SJSA1 (cell line): Measurements from ENCODE around the gene CBX8. TPM values are rescaled to one million over a fixed set of nuclear protein-coding genes. Genes with fewer than 3 reads are reported as not detected.

Experiments
- DNase-seq, 2 experiments: peaks; one replicate each; pipeline ENCODE4 v3.0.0-alpha.2; 2015 to 2020; ENCODE audit warnings: low spot score in 2 of 2, low read depth in 1 of 2
- H3K27ac ChIP-seq: fragments of 250-450 bp; sonication (Bioruptor Pico); 2 replicates; pipeline ENCODE4 v1.5.1; 2020; ENCODE audit warnings: mild to moderate bottlenecking, moderate library complexity
- H3K27me3 ChIP-seq: fragments of 250-450 bp; sonication (Bioruptor Pico); replicated peaks from 2 replicates; pipeline ENCODE4 v1.5.1; 2020; ENCODE audit warnings: mild to moderate bottlenecking, moderate library complexity
- H3K36me3 ChIP-seq: fragments of 250-450 bp; sonication (Bioruptor Pico); 2 replicates; pipeline ENCODE4 v1.5.1; 2020; ENCODE audit warnings: mild to moderate bottlenecking
- H3K4me1 ChIP-seq: fragments of 250-450 bp; sonication (Bioruptor Pico); replicated peaks from 2 replicates; pipeline ENCODE4 v1.6.1; 2021; ENCODE audit warnings: mild to moderate bottlenecking
- H3K4me3 ChIP-seq: fragments of 250-450 bp; sonication (Bioruptor Pico); 2 replicates; pipeline ENCODE4 v1.5.1; 2020; ENCODE audit warnings: mild to moderate bottlenecking
- H3K9me3 ChIP-seq: fragments of 250-450 bp; sonication (Bioruptor Pico); replicated peaks from 2 replicates; pipeline ENCODE4 v1.5.1; 2020; ENCODE audit warnings: mild to moderate bottlenecking
- total RNA-seq: library from RNA; depleted of rRNA; stranded (reverse); fragments of >200 nt; shearing (Covaris generic); gene quantifications from 2 replicates; pipeline ENCODE4 v1.2.3, GENCODE V29; 2014

CBX8 gene
- total RNA-seq, 1 experiment from 2014 or later = 21.0 TPM

GRCh38 chr17:79819534-79820276, 22.8 kb upstream of the CBX8 start:
- Histone ChIP-seq H3K36me3 (no peaks in the 10 kb centered on the region), H3K4me1 (no peaks in the 10 kb centered on the region), H3K9me3 (no peaks in the 10 kb centered on the region), H3K4me3 (no peak overlapping the region), H3K27me3 (no peaks in the 10 kb centered on the region; the same call in 1 of the 2 replicates), H3K27ac (no peak overlapping the region)
- no peak for DNase-seq

- Histone ChIP-seq H3K27ac (no peak overlapping the region), H3K4me1 (no peaks in the 10 kb centered on the region), H3K9me3 (no peaks in the 10 kb centered on the region), H3K27me3 (no peaks in the 10 kb centered on the region; the same call in 1 of the 2 replicates), H3K36me3 (no peaks in the 10 kb centered on the region), H3K4me3 (no peak overlapping the region)
- DNase-seq = no peak
These were observed 22.2 kb upstream of the CBX8 start for GRCh38 chr17:79819085-79819484.

- Histone ChIP-seq H3K27me3 (no peaks in the 10 kb centered on the region; the same call in 1 of the 2 replicates), H3K4me1 (peaks cover 5% of the 10 kb centered on the region), H3K4me3 (no peak overlapping the region), H3K9me3 (no peaks in the 10 kb centered on the region), H3K36me3 (no peaks in the 10 kb centered on the region), H3K27ac (no peak overlapping the region)
- no peak for DNase-seq
These were observed 21.3 kb upstream of the CBX8 start for GRCh38 chr17:79818026-79818758.

DNA sequence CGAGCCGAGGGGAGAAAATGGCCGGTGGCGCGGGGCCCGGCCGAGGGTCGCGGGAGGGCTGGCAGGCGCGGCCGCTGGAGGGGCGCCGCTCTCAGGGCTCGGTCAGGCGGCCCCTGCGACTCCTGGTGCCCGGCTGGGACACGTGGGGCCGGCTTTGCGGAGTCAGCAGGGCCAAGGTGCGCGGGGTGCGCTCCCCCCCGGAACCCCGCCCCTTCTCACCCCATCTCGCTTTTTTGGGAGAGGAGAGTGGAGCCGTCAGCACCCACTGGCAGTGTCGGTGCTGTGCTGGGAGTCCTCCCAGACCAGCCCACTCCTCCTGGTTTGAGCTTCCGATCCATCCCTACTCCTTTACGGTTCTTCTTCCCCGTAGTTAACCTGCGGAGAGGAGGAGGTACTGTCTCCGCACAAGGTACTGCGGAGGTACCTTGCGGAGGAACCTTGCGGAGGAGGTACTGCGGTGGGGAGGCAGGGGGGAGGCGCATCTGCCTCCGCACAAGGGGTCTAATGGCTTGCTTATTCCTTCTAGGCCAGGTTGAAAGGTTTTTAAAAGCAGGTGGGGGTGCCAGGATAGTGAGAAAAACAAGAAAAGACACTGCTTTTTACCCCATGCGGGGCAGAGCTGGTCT, 19.1 kb upstream of the CBX8 start:
- peaks cover 21% of the 10 kb centered on the region for H3K27me3 ChIP-seq
- no peaks in the 10 kb centered on the region for H3K36me3 ChIP-seq
- peaks cover 25% of the 10 kb centered on the region for H3K4me1 ChIP-seq
- no peaks in the 10 kb centered on the region for H3K9me3 ChIP-seq
- no peak for DNase-seq
- H3K4me3 ChIP-seq = no peak overlapping the region
- no peak overlapping the region for H3K27ac ChIP-seq

- Histone ChIP-seq H3K27me3 (peaks cover 27% of the 10 kb centered on the region), H3K27ac (no peak overlapping the region), H3K9me3 (no peaks in the 10 kb centered on the region), H3K4me1 (peaks cover 32% of the 10 kb centered on the region), H3K4me3 (no peak overlapping the region), H3K36me3 (no peaks in the 10 kb centered on the region)
- DNase-seq = no peak
These were observed 18.3 kb upstream of the CBX8 start for GRCh38 chr17:79814974-79815835.

DNA sequence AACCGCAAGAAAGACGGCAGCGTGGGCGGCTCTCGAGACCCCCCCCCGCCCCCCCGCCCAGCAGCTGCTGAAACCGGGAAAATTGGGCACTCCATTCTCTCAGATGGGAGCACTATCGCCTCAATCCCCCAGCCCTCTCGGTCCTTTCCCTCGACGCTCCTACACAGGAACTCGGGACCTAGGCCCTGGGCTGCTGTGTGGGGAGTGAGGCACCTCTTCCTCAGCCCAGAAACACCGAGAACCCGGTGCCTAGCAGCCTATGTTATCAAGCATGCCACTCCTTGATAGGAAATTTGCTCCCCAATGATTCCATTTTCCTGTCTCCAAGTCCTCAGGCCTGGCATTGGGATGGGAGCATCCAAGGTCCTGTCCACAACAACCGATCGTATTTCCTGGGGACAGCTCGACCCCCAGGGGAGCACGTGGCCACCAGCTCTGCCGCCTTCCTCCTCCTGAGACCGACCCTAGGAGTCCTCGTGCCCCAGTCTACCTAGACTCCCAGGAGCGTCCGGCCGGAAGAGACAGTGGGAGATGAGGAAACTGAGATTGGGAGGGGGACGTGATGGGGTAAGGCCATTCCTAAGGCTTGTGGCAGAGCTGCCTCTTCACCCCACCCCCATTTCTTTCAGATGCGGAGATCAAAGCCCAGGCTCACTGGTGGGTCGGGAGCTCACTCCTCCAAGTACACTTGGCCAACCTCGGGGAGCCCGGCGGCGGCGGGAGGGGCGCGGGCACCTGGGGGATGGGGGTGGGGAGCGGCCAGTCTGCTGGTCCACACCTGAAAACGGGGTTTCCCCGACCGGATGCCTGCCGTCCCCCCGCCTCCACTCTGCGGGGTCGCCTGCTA, 17.5 kb upstream of the CBX8 start:
- H3K36me3 ChIP-seq = no peaks in the 10 kb centered on the region
- H3K4me1 ChIP-seq = peaks cover 37% of the 10 kb centered on the region
- no peak overlapping the region for H3K27ac ChIP-seq
- peaks cover 29% of the 10 kb centered on the region for H3K27me3 ChIP-seq
- DNase-seq = no peak
- no peaks in the 10 kb centered on the region for H3K9me3 ChIP-seq
- no peak overlapping the region for H3K4me3 ChIP-seq

DNA sequence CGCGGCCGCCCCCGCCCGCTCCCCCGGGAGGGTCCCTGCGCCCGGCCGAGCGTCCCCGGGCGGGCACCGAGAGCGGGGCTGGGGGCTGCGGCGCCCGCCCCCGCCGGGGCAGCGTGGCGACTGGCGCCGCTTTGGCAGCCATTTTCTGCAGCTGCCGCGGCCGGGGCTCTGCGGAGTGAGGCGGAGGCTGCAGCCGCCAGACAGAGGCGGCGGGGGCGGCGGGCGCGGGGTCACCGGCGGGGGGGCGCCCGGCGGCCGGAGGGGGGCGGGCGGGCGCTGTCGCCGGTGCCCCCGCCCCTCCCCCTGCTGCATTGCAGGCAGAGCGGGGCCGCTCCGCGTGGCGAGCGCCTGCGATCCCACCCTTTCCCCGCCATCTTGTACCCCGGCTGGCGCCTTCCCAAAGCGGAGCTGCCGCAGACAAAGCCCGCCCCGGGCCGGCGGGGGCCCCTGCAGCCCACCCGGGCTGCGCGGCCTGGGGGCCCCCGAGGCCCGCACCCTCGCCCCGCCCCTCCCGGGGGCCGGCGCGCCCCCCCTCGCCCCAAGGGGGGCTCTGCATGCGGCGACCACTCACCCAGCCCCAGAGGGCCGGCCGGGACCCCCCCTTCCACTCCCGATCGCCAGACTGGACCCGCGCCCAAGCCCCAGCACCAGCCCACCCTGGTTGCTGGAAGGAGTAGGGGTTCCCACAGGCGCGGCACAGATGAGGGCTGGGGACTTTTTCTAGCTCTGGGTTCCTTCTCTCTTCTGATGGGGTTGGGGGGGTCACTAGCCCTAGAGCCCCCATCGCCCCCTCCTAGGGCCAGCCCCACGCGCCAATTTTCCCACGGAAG, 16.6 kb upstream of the CBX8 start:
- Histone ChIP-seq H3K27me3 (peaks cover 37% of the 10 kb centered on the region), H3K9me3 (no peaks in the 10 kb centered on the region), H3K4me3 (peak overlapping the region; percentile 39), H3K27ac (no peak overlapping the region), H3K36me3 (no peaks in the 10 kb centered on the region), H3K4me1 (peaks cover 37% of the 10 kb centered on the region)
- DNase-seq = peak in 1 of 2 experiments; percentile 66

- H3K36me3 ChIP-seq = no peaks in the 10 kb centered on the region
- peak overlapping the region; percentile 39 for H3K4me3 ChIP-seq
- peak in 1 of 2 experiments; percentile 42 for DNase-seq
- no peak overlapping the region for H3K27ac ChIP-seq
- H3K4me1 ChIP-seq = peaks cover 37% of the 10 kb centered on the region
- no peaks in the 10 kb centered on the region for H3K9me3 ChIP-seq
- H3K27me3 ChIP-seq = peaks cover 46% of the 10 kb centered on the region
These were observed 15.7 kb upstream of the CBX8 start for GRCh38 chr17:79812353-79813258.

DNA sequence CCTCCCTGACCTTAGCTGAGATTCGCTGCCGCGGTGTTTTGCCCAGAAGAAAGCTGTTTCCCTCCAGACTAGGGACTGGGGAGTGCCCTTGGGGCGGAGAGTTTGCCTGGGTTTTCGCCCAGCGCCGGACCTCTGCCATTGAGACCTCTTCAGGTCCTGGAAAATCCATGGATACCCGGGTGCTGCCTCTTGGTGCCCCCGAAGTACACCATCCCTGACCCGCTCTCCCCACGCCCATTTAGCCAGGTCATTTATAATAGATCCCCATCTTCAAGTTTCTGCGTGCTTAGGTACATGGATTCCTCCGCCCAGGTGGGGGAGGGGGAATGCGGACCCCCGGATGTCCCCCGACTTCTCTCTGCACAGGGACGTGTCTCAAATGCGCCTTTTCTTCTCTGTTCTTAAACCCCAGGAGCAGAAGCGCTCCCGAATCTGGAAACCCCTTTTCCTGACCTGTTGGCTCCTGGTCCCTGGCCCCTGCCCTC, 15.0 kb upstream of the CBX8 start:
- Histone ChIP-seq H3K4me3 (no peak overlapping the region), H3K27me3 (peaks cover 53% of the 10 kb centered on the region), H3K27ac (no peak overlapping the region), H3K4me1 (peaks cover 37% of the 10 kb centered on the region), H3K36me3 (no peaks in the 10 kb centered on the region), H3K9me3 (no peaks in the 10 kb centered on the region)
- DNase-seq = no peak

DNA sequence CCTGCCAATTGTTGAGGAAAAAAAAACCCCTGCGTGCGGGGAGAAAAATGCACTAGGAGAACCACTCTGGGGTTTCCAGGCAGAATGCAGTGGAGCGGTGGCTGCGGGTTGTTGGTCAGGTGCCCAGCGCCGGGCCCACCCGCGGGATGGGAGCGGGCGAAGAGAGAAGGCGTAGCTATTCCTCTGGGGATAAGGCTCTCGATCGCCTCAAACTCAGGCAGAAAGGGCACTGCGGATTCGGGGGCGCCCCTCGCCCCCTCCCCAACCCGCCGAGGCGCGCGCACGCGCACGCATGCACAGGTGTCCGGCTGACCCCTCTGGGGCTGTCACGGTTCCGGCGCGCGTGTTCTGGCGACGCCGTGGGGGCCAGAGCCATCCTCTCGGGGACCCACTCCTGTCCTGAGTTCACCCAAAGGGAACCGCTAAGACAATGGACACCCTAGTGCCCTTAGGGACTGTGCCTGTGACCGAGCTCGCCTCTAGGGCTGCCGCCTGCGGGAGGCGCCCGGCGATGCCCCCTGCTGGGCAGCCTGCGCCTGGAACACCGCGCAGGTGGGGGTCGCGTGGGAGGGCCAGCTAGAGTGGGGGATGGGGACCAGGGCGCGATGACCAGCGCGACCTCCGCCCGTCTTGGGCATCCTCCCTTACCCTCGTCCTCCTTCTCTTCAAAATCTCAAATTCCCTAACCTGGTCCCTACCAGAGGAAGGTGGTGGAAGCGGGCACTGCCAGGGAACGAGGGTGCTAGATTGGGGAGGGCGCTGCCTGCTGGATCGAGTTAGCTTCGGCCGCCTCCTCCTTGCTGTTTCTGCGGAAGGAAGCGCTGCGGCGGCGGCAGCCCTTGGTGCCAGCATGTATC, 14.4 kb upstream of the CBX8 start:
- H3K4me1 ChIP-seq = peaks cover 37% of the 10 kb centered on the region
- no peak overlapping the region for H3K4me3 ChIP-seq
- no peaks in the 10 kb centered on the region for H3K36me3 ChIP-seq
- H3K27me3 ChIP-seq = peaks cover 60% of the 10 kb centered on the region
- H3K27ac ChIP-seq = no peak overlapping the region
- H3K9me3 ChIP-seq = no peaks in the 10 kb centered on the region
- DNase-seq = peak; percentile 68 to 69
